ENCODE data around the gene MORN2.

The MORN2 gene

GRCh38 chr2:38886063-38886462 is 10.3 kb downstream of the MORN2 start:
- no peaks in the 10 kb centered on the region for H3K27me3 ChIP-seq (replicated peaks; ENCODE audit: insufficient read depth, low read length)
- H3K4me2 ChIP-seq (ENCODE audit: low read depth, low read length) = no peak overlapping the region
- no peak overlapping the region for H3K4me3 ChIP-seq (ENCODE audit: low read length)
- no peaks in the 10 kb centered on the region for H3F3A ChIP-seq (ENCODE audit: insufficient read depth, low read length)
- no peaks in the 10 kb centered on the region for H3K79me2 ChIP-seq (ENCODE audit: low read length)
- H2AFZ ChIP-seq (ENCODE audit: low read length) = no peak overlapping the region
- no peak for DNase-seq
- TF ChIP-seq EZH2phosphoT487 (IDR thresholded peaks at IDR 0.05; ENCODE audit: low read length) (no peak), EZH2 (optimal IDR thresholded peaks at IDR 0.05; ENCODE audit: low read depth, low read length) (no peak), CTCF (IDR thresholded peaks at IDR 0.05; ENCODE audit: low read length) (no peak)
- no peak overlapping the region for H3K9ac ChIP-seq (ENCODE audit: low read length)
- H3K9me2 ChIP-seq (replicated peaks; ENCODE audit: insufficient read depth, low read length) = no peaks in the 10 kb centered on the region
- no peak overlapping the region for H3K27ac ChIP-seq (ENCODE audit: low read length)
- no peaks in the 10 kb centered on the region for H3K9me3 ChIP-seq (replicated peaks; ENCODE audit: insufficient read depth, low read length)
- no peaks in the 10 kb centered on the region for H3K4me1 ChIP-seq (ENCODE audit: low read length)
- H4K20me1 ChIP-seq (ENCODE audit: insufficient read depth, low read length) = no peaks in the 10 kb centered on the region
- H3K36me3 ChIP-seq (replicated peaks; ENCODE audit: insufficient read depth, low read length) = no peaks in the 10 kb centered on the region

- Histone ChIP-seq H3F3A (ENCODE audit: insufficient read depth, low read length) (no peaks in the 10 kb centered on the region), H3K27me3 (replicated peaks; ENCODE audit: insufficient read depth, low read length) (no peaks in the 10 kb centered on the region), H3K4me2 (ENCODE audit: low read depth, low read length) (no peak overlapping the region), H3K4me3 (ENCODE audit: low read length) (no peak overlapping the region), H2AFZ (ENCODE audit: low read length) (no peak overlapping the region), H4K20me1 (ENCODE audit: insufficient read depth, low read length) (no peaks in the 10 kb centered on the region), H3K9me2 (replicated peaks; ENCODE audit: insufficient read depth, low read length) (no peaks in the 10 kb centered on the region), H3K9ac (ENCODE audit: low read length) (no peak overlapping the region), H3K4me1 (ENCODE audit: low read length) (no peaks in the 10 kb centered on the region), H3K79me2 (ENCODE audit: low read length) (no peaks in the 10 kb centered on the region), H3K9me3 (replicated peaks; ENCODE audit: insufficient read depth, low read length) (no peaks in the 10 kb centered on the region), H3K36me3 (replicated peaks; ENCODE audit: insufficient read depth, low read length) (no peaks in the 10 kb centered on the region), H3K27ac (ENCODE audit: low read length) (no peak overlapping the region)
- TF ChIP-seq EZH2 (optimal IDR thresholded peaks at IDR 0.05; ENCODE audit: low read depth, low read length) = no peak
- no peak for TF ChIP-seq CTCF (IDR thresholded peaks at IDR 0.05; ENCODE audit: low read length)
- TF ChIP-seq EZH2phosphoT487 (IDR thresholded peaks at IDR 0.05; ENCODE audit: low read length) = no peak
- DNase-seq = no peak
Measured at GRCh38 chr2:38887347-38887746, 11.6 kb downstream of the MORN2 start.

- TF ChIP-seq CTCF (IDR thresholded peaks at IDR 0.05; ENCODE audit: low read length) (no peak), EZH2phosphoT487 (IDR thresholded peaks at IDR 0.05; ENCODE audit: low read length) (no peak), EZH2 (optimal IDR thresholded peaks at IDR 0.05; ENCODE audit: low read depth, low read length) (no peak)
- Histone ChIP-seq H3K4me2 (ENCODE audit: low read depth, low read length) (no peak overlapping the region), H3K9me2 (replicated peaks; ENCODE audit: insufficient read depth, low read length) (no peaks in the 10 kb centered on the region), H3K9ac (ENCODE audit: low read length) (no peak overlapping the region), H2AFZ (ENCODE audit: low read length) (no peak overlapping the region), H3K79me2 (ENCODE audit: low read length) (no peaks in the 10 kb centered on the region), H3K9me3 (replicated peaks; ENCODE audit: insufficient read depth, low read length) (no peaks in the 10 kb centered on the region), H3K27me3 (replicated peaks; ENCODE audit: insufficient read depth, low read length) (no peaks in the 10 kb centered on the region), H3K27ac (ENCODE audit: low read length) (no peak overlapping the region), H3K36me3 (replicated peaks; ENCODE audit: insufficient read depth, low read length) (no peaks in the 10 kb centered on the region), H3K4me1 (ENCODE audit: low read length) (no peaks in the 10 kb centered on the region), H4K20me1 (ENCODE audit: insufficient read depth, low read length) (no peaks in the 10 kb centered on the region), H3K4me3 (ENCODE audit: low read length) (no peak overlapping the region), H3F3A (ENCODE audit: insufficient read depth, low read length) (no peaks in the 10 kb centered on the region)
- no peak for DNase-seq
Measured at GRCh38 chr2:38887902-38888554, 12.3 kb downstream of the MORN2 start.
